Stomach (tissue), 9 donors: Measurements from ENCODE around the gene RAB8B. TPM values are rescaled to one million over a fixed set of nuclear protein-coding genes. Genes with fewer than 3 reads are reported as not detected.

Source experiments
- DNase-seq, 2 donors: peaks; one replicate each; pipeline versions ENCODE4 v3.0.0 to v3.0.0-alpha.2; 2013 to 2019
- H3K27ac ChIP-seq, 5 donors: fragments of 200-600 bp in 4 of 5; sonication (generic) in 4 of 5; one replicate each; pipeline ENCODE4 v1.5.1; 2013 to 2019; ENCODE audit warnings: mild to moderate bottlenecking in 1 of 5, moderate library complexity in 1 of 5
- H3K27me3 ChIP-seq, 3 donors: fragments of 200-600 bp; sonication (generic); one replicate each; pipeline ENCODE4 v1.5.1; 2017 to 2019; ENCODE audit warnings: mixed run types in 1 of 3
- H3K36me3 ChIP-seq, 4 donors: fragments of 200-600 bp; sonication (generic); 1 replicate in 3 of 4; 2 replicates in 1 of 4; pipeline ENCODE4 v1.5.1; 2016 to 2019
- H3K4me1 ChIP-seq, 4 donors: fragments of 200-600 bp; sonication (generic); one replicate each; pipeline ENCODE4 v1.5.1; 2016 to 2019
- H3K4me3 ChIP-seq, 4 donors: fragments of 200-600 bp; sonication (generic) in 3 of 4; one replicate each; pipeline ENCODE4 v1.5.1; 2016 to 2019; ENCODE audit warnings: mild to moderate bottlenecking in 1 of 4
- H3K9me3 ChIP-seq, 4 donors: fragments of 200-600 bp; sonication (generic); one replicate each; pipeline ENCODE4 v1.5.1; 2016 to 2019
- CTCF ChIP-seq, 7 experiments: fragments of 450-650 bp in 4 of 7; fragments of 200-600 bp in 3 of 7; sonication (generic) in 3 of 7; IDR thresholded peaks; one replicate each; pipeline ENCODE4 v1.5.1; 2016 to 2019; ENCODE audit warnings: antibody characterized with exemption in 7 of 7, control low read depth in 2 of 7, mild to moderate bottlenecking in 1 of 7
- EP300 ChIP-seq: sonication (generic); formaldehyde crosslinking; IDR thresholded peaks from one replicate; pipeline ENCODE4 v1.6.1; 2017; ENCODE audit warnings: antibody characterized with exemption
- POLR2A ChIP-seq, 4 donors: fragments of 450-650 bp; IDR thresholded peaks; one replicate each; pipeline ENCODE4 v1.6.1; 2016; ENCODE audit warnings: antibody characterized with exemption in 4 of 4, control low read depth in 2 of 4, mild to moderate bottlenecking in 1 of 4, moderate library complexity in 1 of 4
- POLR2AphosphoS5 ChIP-seq, 3 donors: sonication (generic); formaldehyde crosslinking; IDR thresholded peaks; one replicate each; pipeline ENCODE4 v1.6.1; 2016; ENCODE audit warnings: antibody characterized with exemption in 3 of 3
- WGBS, 5 donors: extraction: QIAGEN DNeasy Blood & Tissue Kit in 3 of 5; methylation state at CpG; one replicate each; pipeline versions ENCODE4 v1.1.5 to v1.1.7; 2013 to 2018; 5-methylcytosine and 5-hydroxymethylcytosine counted together
- intact Hi-C: fragments of 100-400 bp; cut with DNase I; formaldehyde crosslinking; loops from one replicate; pipeline ENCODE4 v1.15.1; 2023; ENCODE audit warnings: low total_unique reads
- polyA plus RNA-seq, 3 donors: library from polyadenylated mRNA; stranded (reverse); fragments of 200-250 nt; gene quantifications; one replicate each; pipeline ENCODE4 v1.2.3, GENCODE V29; 2013
- total RNA-seq, 5 donors: library from RNA; depleted of rRNA; stranded (reverse); fragments of >200 nt; gene quantifications; one replicate each; pipeline versions ENCODE4 v1.1.0 to v1.2.3, GENCODE V29; 2014 to 2016
- donor health status: healthy with polysubstance abuse.
- donor health status: Bipolar disorder and iron deficiency.
- donor health status: healthy.

Gene RAB8B
- total and polyA plus RNA-seq, 8 donors, result 2.0 to 103 (median 13.5) TPM

GRCh38 chr15:63192619-63193206, 3.3 kb downstream of the RAB8B start:
- Histone ChIP-seq H3K27ac (peak overlapping the region in 4 of 5 donors; percentile 24 to 92 (median 90)), H3K27me3 (no peaks in the 10 kb centered on the region), H3K9me3 (no peaks in the 10 kb centered on the region), H3K36me3 (no peaks in the 10 kb centered on the region), H3K4me3 (peak overlapping the region in 1 of 4 donors; percentile 12), H3K4me1 (peaks cover 36 to 80% (median 64%) of the 10 kb centered on the region in 4 donors)
- no peak for DNase-seq
- intact Hi-C loops, result no loop called here
- 85 to 90% (median 89%) methylated on average over 5 of the region's 5 CpGs for WGBS, 5 donors
- TF ChIP-seq POLR2A (IDR thresholded peaks at IDR 0.05), result no peak
- no peak for TF ChIP-seq EP300
- no peak for TF ChIP-seq POLR2AphosphoS5 (IDR thresholded peaks at IDR 0.05)
- no peak for TF ChIP-seq CTCF (IDR thresholded peaks at IDR 0.05)

DNA sequence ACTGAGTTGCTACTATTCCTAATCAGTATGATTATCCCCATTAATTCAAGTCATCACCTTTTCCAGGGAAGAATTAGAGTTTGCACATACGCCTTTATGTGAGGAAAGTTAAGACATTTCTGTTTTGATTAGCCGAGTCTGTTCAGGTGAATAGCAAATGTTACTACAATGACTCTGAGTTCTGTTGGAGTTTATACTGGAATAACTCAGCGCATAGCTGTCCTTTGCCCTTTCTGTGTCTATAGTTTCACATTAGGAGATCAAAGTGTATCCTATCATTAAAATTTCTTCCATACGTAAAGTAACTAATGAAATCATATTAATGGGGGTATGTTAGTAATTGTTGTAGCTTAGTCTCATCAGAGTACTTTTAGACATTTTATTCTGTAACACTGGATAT, 4.9 kb downstream of the RAB8B start:
- Histone ChIP-seq H3K27ac (peak overlapping the region in 4 of 5 donors; percentile 14 to 92 (median 90)), H3K4me3 (no peak overlapping the region)
- 67 to 79% (median 69%) methylated on average over 4 of the region's 4 CpGs for WGBS, 5 donors

DNA sequence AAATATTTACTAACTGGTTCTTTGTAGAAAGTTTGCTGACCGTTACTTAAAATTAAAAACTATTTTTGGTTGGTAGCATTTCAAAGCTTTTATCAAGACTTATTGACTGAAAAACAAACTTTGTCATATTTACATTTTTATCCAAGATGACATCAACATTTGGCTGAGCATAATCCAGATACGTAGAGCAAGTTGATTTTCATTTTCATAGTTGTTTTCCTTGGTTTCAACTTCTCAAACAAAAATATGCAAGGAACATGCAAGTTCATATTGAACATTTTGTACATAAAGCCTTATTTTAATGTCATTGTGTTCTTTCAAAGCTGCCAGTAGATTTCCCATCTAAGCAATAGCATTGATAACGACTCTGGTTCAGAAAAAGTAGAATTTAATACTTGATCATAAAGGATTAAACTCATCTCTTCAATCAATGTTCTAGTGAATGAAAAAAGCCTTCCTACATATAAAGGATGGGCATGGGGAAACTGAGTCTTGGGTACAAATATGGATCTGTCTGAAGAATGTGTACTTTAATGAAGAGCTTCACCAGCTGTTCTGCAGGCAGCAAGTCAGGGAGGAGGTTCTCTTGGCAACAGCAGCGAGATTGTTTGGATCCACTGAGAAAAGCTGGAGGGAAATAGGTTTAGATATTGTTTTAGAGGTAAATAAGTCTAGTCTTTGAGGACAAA, 5.6 kb downstream of the RAB8B start:
- 49 to 59% (median 52%) methylated on average over 4 of the region's 4 CpGs for WGBS, 5 donors
- H3K27ac ChIP-seq, result peak overlapping the region in 3 of 5 donors; percentile 89 to 92 (median 90)
- no peak overlapping the region for H3K4me3 ChIP-seq
- no peaks in the 10 kb centered on the region for H3K27me3 ChIP-seq
- no peak for TF ChIP-seq CTCF (IDR thresholded peaks at IDR 0.05)
- no peak for TF ChIP-seq POLR2AphosphoS5 (IDR thresholded peaks at IDR 0.05)
- TF ChIP-seq POLR2A (IDR thresholded peaks at IDR 0.05), result no peak
- no peak for TF ChIP-seq EP300
- H3K9me3 ChIP-seq, result no peaks in the 10 kb centered on the region
- intact Hi-C loops, result no loop called here
- DNase-seq, result peak in 1 of 2 donors; percentile 50
- H3K4me1 ChIP-seq, result peaks cover 43 to 94% (median 71%) of the 10 kb centered on the region in 4 donors
- H3K36me3 ChIP-seq, result no peaks in the 10 kb centered on the region

More for the DNA sequence above, 4.9 kb downstream of the RAB8B start:
- TF ChIP-seq EP300 (no peak), POLR2A (IDR thresholded peaks at IDR 0.05) (no peak), POLR2AphosphoS5 (IDR thresholded peaks at IDR 0.05) (no peak), CTCF (IDR thresholded peaks at IDR 0.05) (no peak)
- Histone ChIP-seq H3K27me3 (no peaks in the 10 kb centered on the region), H3K9me3 (no peaks in the 10 kb centered on the region), H3K36me3 (no peaks in the 10 kb centered on the region), H3K4me1 (peaks cover 39 to 89% (median 70%) of the 10 kb centered on the region in 4 donors)
- intact Hi-C loops, result no loop called here
- no peak for DNase-seq

- Histone ChIP-seq H3K36me3 (no peaks in the 10 kb centered on the region), H3K27ac (peak overlapping the region in 3 of 5 donors; percentile 28 to 92 (median 89)), H3K9me3 (no peaks in the 10 kb centered on the region), H3K4me1 (peaks cover 43 to 91% (median 70%) of the 10 kb centered on the region in 4 donors), H3K27me3 (no peaks in the 10 kb centered on the region), H3K4me3 (no peak overlapping the region)
- intact Hi-C loops, result no loop called here
- no peak for DNase-seq
- WGBS, 5 donors, result 65 to 81% (median 78%) methylated on average over 3 of the region's 3 CpGs
- TF ChIP-seq CTCF (IDR thresholded peaks at IDR 0.05) (no peak), POLR2A (IDR thresholded peaks at IDR 0.05) (no peak), POLR2AphosphoS5 (IDR thresholded peaks at IDR 0.05) (no peak), EP300 (no peak)
These were observed 6.2 kb downstream of the RAB8B start for GRCh38 chr15:63195569-63196015.
